ENCODE measurements around the gene ZNF787. TPM values are rescaled to one million over a fixed set of nuclear protein-coding genes. Genes with fewer than 3 reads are reported as not detected.

The ZNF787 gene
- total and polyA plus RNA-seq, 2 of the 13 experiments (the other 11 are each of a cell fraction or from before 2014, with no cell fraction given) = 15.1 to 42.8 TPM

- Histone ChIP-seq H4K20me1 (ENCODE audit: insufficient read depth, low read length) (peaks cover 51% of the 10 kb centered on the region), H3K4me2 (ENCODE audit: low read depth, low read length) (peak overlapping the region; percentile 95), H3K27ac (ENCODE audit: extremely low read length, insufficient read depth, low read length) (peak overlapping the region; percentile 99), H3K36me3 (replicated peaks in 1 of 2; ENCODE audit: control insufficient read depth in 1 of 2, insufficient read depth in 2 of 2, low read length in 2 of 2) (peaks cover 8 to 16% of the 10 kb centered on the region in 2 experiments), H3K27me3 (ENCODE audit: control insufficient read depth in 1 of 2, insufficient read depth in 2 of 2, low read length in 2 of 2) (no peaks in the 10 kb centered on the region; a peak in 1 of 5 replicates), H3K9me3 (ENCODE audit: low read length) (no peaks in the 10 kb centered on the region), H3K4me1 (ENCODE audit: insufficient read depth, low read length) (peaks cover 52% of the 10 kb centered on the region), H3K9ac (ENCODE audit: insufficient read depth, low read depth, low read length) (peak overlapping the region; percentile 91), H2AFZ (ENCODE audit: low read length) (no peak overlapping the region), H3K4me3 (replicated peaks in 1 of 3; ENCODE audit: insufficient read depth in 1 of 3, low read depth in 2 of 3, low read length in 3 of 3) (peak overlapping the region; percentile 69 to 90 (median 83)), H3K79me2 (ENCODE audit: insufficient read depth, low read length) (peaks cover 51% of the 10 kb centered on the region)
- FAIRE-seq (no peak), DNase-seq (ENCODE audit: low spot score) (peak; percentile 35), ATAC-seq (peak; percentile 3)
- POLR2A ChIA-PET = interaction anchor here (0.6 to 3.7 kb wide), 5 partner anchors 8 to 22 kb away, joined by 3 to 113 read pairs (median 11); partner anchors contain the start of gene ZNF444
- BruUV-seq (replicated peaks) = TSS peak; percentile 52
- in situ Hi-C loops (cut with HindIII; ENCODE audit: extremely low pct_ligation_motif_present, low pct_unique_long_range_greater_than_20kb) (no loop called here), intact Hi-C loops (cut with micrococcal nuclease; ENCODE audit: unreplicated experiment) (loop anchor here (1.0 kb wide), 1 partner anchor 14 kb away; no protein-coding TSS in a partner anchor)
- WGBS (ENCODE audit: low lambda C conversion rate) = 6% methylated on average over 5 of the region's 16 CpGs
- CTCF ChIA-PET (ENCODE audit: low intra/inter-chr PET ratio, low total read pairs) = interaction anchor here (1.5 kb wide), 1 partner anchor 14 kb away, joined by 4 read pairs; no protein-coding TSS in a partner anchor
- TF ChIP-seq ETV5 (CRISPR knock-in tag; IDR thresholded peaks at IDR 0.05; ENCODE audit: borderline replicate concordance) (no peak), ZNF446 (CRISPR knock-in tag; IDR thresholded peaks at IDR 0.05) (no peak), ZNF17 (CRISPR knock-in tag; IDR thresholded peaks at IDR 0.05) (no peak), ZNF775 (CRISPR knock-in tag; IDR thresholded peaks at IDR 0.05; ENCODE audit: borderline replicate concordance) (no peak), SALL2 (CRISPR knock-in tag; IDR thresholded peaks at IDR 0.05) (0 out of 2 replicates have a peak, but pooled peaks have one; percentile 32), ELF4 (CRISPR knock-in tag; IDR thresholded peaks at IDR 0.05; ENCODE audit: borderline replicate concordance) (no peak), MEF2D (CRISPR knock-in tag; IDR thresholded peaks at IDR 0.05) (no peak), ZNF414 (CRISPR knock-in tag; IDR thresholded peaks at IDR 0.05) (peak; percentile 13; the same call in 1 of the 2 replicates), ARNT2 (CRISPR knock-in tag; IDR thresholded peaks at IDR 0.05; ENCODE audit: low read depth) (no peak), ZNF569 (CRISPR knock-in tag; IDR thresholded peaks at IDR 0.05; ENCODE audit: borderline replicate concordance) (no peak), ZMAT3 (CRISPR knock-in tag; conservative IDR thresholded peaks at IDR 0.05) (no peak)
- TF ChIP-seq, protein P1, sequence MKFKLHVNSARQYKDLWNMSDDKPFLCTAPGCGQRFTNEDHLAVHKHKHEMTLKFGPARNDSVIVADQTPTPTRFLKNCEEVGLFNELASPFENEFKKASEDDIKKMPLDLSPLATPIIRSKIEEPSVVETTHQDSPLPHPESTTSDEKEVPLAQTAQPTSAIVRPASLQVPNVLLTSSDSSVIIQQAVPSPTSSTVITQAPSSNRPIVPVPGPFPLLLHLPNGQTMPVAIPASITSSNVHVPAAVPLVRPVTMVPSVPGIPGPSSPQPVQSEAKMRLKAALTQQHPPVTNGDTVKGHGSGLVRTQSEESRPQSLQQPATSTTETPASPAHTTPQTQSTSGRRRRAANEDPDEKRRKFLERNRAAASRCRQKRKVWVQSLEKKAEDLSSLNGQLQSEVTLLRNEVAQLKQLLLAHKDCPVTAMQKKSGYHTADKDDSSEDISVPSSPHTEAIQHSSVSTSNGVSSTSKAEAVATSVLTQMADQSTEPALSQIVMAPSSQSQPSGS (CRISPR knock-in tag; IDR thresholded peaks at IDR 0.05) = no peak
- TF ChIP-seq, protein P2, sequence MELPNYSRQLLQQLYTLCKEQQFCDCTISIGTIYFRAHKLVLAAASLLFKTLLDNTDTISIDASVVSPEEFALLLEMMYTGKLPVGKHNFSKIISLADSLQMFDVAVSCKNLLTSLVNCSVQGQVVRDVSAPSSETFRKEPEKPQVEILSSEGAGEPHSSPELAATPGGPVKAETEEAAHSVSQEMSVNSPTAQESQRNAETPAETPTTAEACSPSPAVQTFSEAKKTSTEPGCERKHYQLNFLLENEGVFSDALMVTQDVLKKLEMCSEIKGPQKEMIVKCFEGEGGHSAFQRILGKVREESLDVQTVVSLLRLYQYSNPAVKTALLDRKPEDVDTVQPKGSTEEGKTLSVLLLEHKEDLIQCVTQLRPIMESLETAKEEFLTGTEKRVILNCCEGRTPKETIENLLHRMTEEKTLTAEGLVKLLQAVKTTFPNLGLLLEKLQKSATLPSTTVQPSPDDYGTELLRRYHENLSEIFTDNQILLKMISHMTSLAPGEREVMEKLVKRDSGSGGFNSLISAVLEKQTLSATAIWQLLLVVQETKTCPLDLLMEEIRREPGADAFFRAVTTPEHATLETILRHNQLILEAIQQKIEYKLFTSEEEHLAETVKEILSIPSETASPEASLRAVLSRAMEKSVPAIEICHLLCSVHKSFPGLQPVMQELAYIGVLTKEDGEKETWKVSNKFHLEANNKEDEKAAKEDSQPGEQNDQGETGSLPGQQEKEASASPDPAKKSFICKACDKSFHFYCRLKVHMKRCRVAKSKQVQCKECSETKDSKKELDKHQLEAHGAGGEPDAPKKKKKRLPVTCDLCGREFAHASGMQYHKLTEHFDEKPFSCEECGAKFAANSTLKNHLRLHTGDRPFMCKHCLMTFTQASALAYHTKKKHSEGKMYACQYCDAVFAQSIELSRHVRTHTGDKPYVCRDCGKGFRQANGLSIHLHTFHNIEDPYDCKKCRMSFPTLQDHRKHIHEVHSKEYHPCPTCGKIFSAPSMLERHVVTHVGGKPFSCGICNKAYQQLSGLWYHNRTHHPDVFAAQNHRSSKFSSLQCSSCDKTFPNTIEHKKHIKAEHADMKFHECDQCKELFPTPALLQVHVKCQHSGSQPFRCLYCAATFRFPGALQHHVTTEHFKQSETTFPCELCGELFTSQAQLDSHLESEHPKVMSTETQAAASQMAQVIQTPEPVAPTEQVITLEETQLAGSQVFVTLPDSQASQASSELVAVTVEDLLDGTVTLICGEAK (IDR thresholded peaks at IDR 0.05) = no peak
- TF ChIP-seq, protein P2 (CRISPR knock-in tag; IDR thresholded peaks at IDR 0.05) = 0 out of 2 replicates have a peak, but pooled peaks have one; percentile 20
These were observed 1.5 kb downstream of the ZNF787 start for GRCh38 chr19:56119582-56119978.

Measured in HepG2 (cell line).